Esophagus squamous epithelium (tissue), 4 donors: ENCODE data around the gene KCNG2.

ENCODE experiments used
- CTCF ChIP-seq, 6 experiments: fragments of 450-650 bp in 4 of 6; fragments of 200-600 bp in 2 of 6; sonication (generic) in 2 of 6; IDR thresholded peaks; one replicate each; pipeline ENCODE4 v1.5.1; 2016 to 2019; ENCODE audit warnings: antibody characterized with exemption in 6 of 6, mild to moderate bottlenecking in 4 of 6, moderate library complexity in 4 of 6
- POLR2A ChIP-seq, 4 donors: fragments of 450-650 bp; IDR thresholded peaks; one replicate each; pipeline ENCODE4 v1.6.1; 2017; ENCODE audit warnings: antibody characterized with exemption in 4 of 4, mild to moderate bottlenecking in 4 of 4, moderate library complexity in 3 of 4

GRCh38 chr18:79756826-79757225 lies 40.9 kb upstream of the KCNG2 start:
- TF ChIP-seq POLR2A (IDR thresholded peaks at IDR 0.05): no peak
- no peak for TF ChIP-seq CTCF (IDR thresholded peaks at IDR 0.05)
